Measurements from ENCODE around the gene TSTD1. TPM values are rescaled to one million over a fixed set of nuclear protein-coding genes. Genes with fewer than 3 reads are reported as not detected.
A peak's percentile ranks its signal among the peaks of the same experiment; 100 is the strongest.
"Not testable (repeated sequence)": the region's sequence is repeated elsewhere in the genome, so short reads cannot be mapped to it uniquely, and the experiment has no call there.

Gene TSTD1
- polyA plus RNA-seq, 4 donors, result 44.6 to 80.5 (median 47.9) TPM

DNA sequence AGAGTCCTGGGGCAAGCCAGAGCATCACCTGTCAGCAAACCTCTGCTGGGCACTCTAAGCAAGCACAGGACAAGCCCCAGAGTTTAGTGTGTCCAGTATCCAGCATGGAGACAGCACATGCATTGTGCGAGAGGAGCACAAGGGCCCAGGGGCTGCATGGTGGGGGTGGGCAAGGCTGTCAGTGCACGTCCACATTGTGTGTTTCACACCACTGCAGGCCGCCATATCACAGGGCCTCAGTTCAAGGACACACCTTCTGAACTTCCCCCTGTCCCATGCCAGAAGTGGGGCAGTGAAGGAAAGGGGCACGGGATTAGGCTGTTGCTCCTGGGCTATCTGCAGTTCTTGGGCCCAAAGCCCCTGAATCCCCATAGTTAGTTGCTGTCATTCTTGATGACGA is 782 bp upstream of the TSTD1 start:
- no peak for DNase-seq (ENCODE audit: low read depth in 4 of 4, low spot score in 3 of 4)

GRCh38 chr1:161039154-161039545 is 386 bp upstream of the TSTD1 start:
- DNase-seq (ENCODE audit: low read depth in 4 of 4, low spot score in 3 of 4), result no peak

DNA sequence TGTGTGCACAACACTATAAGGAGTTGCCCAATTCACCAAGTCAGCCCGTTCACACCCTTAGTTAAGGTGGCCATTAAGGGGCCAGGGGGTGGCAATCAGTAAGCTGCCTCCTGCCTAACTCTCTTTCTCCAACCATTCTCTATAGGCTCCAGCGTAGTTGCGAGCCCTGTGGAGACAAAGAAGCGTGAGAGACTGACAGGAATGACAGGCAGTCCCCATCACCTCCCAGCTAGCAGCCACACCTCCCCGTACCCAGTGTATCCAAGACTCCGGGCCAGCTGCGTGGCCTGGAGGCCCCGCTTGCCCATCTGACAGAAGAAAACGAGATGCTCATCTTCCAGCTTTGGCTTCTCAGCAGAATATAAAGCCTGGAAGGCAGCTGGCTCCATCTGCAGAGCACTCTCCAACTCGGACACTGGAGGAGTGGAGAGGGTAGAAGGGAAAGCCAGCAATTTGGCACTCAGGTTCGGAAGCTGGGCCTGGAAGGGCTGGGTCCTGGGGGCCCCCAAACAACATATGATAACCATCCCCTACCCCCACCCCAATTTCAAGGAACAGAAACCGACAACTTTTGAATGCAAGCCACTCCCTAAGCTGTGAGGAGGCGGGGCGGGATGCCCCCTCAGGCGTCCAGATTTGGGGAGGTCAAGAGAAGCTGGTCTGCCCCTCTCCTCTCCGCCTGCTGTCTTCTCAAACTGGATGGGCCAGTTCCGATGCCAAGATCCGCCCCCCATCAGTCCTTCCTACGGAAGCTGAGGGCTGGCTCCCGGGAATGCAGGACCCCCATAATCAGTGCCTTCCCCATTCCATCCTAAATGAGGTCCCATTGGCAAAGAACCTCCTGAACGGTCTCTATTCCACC is 872 bp downstream of the TSTD1 start:
- no peak for DNase-seq (ENCODE audit: low read depth in 4 of 4, low spot score in 3 of 4)

DNA sequence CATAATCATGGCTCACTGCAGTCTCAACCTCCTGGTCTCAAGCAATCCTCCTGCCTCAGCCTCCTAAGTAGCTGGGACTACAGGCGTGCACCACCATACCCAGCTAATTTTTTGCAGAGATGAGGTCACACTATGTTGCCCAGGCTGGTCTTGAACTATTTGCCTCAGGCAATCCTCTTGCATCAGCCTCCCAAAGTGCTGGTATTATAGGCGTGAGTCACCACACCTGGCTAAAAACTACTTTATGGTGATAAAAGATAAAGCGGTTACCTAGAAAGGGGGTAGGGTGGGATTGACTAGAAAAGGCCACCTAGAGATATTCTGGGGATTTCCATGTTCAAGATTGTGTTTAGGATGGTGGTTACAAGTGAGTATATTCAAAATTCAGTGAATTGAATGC is 5.0 kb downstream of the TSTD1 start:
- DNase-seq (ENCODE audit: low read depth in 4 of 4, low spot score in 3 of 4), result no peak

DNA sequence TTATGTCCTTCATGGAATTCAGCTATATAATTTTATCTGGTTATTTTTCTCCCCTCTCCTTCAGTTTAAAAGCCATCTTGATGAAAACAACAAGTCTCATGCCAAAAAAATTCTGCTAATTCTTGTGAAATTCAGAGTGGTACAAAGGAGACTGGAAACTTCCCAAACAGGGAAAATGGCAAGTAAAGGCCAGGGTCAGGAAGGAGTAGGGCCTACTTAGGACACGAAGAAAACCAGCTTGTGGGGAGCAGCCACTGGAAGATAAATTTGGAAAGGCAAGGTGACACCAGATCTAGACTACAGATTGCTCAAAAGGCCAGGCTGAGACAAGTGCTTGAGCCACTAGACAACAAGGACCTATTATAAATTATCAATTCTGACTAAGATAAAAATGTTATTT is 6.4 kb downstream of the TSTD1 start:
- DNase-seq (ENCODE audit: low read depth in 4 of 4, low spot score in 3 of 4), result no peak

DNA sequence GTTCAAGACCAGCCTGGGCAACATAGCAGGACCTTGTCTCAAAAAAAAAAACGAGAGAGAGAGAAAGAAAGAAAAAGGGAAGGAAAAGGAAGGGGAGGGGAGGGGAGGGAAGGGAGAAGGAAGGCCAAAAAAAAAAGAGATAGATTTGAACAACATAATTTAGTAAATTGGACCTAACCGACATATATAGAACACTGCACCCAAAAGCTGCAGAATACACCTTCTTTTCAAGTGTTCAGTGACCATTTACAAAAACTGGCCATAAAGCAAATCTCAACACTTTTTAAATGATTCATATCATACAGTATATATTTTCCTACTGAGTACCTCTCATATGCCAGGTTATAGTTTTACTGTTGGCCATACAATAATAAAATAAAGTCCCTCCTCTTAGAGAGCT is 6.9 kb downstream of the TSTD1 start:
- no peak for DNase-seq (ENCODE audit: low read depth in 4 of 4, low spot score in 3 of 4)

DNA sequence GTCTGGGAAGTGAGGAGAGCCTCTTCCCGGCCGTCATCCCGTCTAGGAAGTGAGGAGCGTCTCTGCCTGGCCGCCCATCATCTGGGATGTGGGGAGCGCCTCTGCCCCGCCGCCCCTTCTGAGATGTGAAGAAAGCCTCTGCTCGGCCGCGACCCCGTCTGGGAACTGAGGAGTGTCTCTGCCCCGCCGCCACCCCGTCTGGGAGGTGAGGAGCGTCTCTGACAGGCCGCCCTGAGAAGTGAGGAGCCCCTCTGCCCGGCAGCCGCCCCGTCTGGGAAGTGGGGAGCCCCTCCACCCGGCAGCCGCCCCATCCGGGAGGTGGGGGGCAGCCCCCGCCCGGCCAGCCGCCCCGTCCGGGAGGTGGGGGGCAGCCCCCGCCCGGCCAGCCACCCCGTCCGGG is 9.3 kb downstream of the TSTD1 start:
- DNase-seq (ENCODE audit: low read depth in 4 of 4, low spot score in 3 of 4), result not testable (repeated sequence)

- DNase-seq (ENCODE audit: low read depth in 4 of 4, low spot score in 3 of 4), result not testable (repeated sequence)
Measured at GRCh38 chr1:161026954-161027353, 11.8 kb downstream of the TSTD1 start.

GRCh38 chr1:161022432-161022831 is 16.3 kb downstream of the TSTD1 start:
- DNase-seq (ENCODE audit: low read depth in 4 of 4, low spot score in 3 of 4), result not testable (repeated sequence)

GRCh38 chr1:161021970-161022353 is 16.8 kb downstream of the TSTD1 start:
- no peak for DNase-seq (ENCODE audit: low read depth in 4 of 4, low spot score in 3 of 4)

GRCh38 chr1:161021165-161021969 is 17.4 kb downstream of the TSTD1 start:
- DNase-seq (ENCODE audit: low read depth in 4 of 4, low spot score in 3 of 4), result peak in 3 of 4 donors; percentile 71 to 82 (median 76)

DNA sequence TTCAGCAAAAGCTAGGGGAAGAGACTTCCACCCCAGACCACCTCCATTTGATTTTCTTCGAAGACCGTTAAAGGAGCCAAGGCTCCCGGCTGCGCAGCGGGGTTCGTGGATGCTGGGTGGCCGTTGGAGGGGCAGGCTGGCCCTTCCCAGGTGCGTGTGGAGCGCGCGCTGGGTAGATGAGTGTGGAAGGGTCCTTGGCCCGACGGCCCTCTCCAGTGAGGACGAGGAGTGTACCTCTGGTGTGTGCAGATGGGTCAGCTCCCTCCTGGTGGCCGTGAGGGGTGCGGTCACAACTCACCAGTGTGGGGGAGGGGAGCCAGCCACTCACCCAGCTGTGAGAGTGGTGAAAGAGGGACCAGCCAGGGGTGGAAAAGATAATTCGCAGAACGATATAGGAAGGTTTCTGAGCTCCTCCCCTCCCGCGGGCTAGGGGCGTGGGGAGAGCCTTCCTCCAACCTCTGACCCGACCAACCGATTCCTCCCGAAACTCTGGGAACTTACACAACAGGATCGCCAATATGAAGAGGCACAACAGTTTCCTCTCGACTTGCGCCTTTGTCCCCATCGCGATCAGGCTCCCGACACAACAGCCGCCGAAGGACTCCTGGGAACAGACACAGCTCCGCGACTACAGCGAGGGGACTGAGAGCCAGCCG is 18.1 kb downstream of the TSTD1 start, which contains the start of gene F11R:
TSS of gene F11R (minus strand) at position 644 of the 656 bp plus-strand sequence. CDS start at position 565, 79 bp downstream.
- no peak for DNase-seq (ENCODE audit: low read depth in 4 of 4, low spot score in 3 of 4)

DNA sequence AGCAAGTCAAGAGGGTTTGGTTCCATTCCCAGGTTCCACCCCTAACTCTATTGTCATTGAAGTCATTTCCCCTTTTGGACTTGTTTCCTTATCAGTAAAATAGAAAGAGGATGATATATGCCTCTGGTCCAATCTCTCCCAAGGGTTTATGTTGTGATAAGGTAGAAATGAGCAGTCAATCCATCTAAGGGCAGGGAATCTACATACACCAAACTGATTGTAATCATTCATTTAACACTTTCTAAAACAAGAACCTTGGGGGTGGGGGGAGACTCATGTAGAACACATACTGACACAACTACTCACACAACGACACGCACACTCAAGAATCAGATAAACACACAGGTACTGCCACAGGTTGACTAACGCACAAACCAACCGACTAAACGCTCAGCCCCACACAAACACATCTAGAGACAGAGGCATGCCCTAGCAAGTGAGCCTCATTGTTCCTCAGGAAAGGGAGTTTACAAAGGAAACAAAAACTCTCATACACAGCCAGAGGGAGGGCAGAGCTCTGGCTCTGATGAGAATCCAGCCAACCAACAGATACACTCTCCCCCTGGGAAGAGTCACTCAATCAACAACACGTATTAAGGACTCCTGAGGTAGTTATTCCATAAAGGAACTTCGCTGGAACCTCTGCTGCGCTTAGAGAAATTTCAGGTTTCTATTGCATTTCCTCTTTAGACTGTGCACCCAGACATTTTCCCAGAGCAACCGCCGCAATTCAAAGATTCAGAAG is 18.8 kb downstream of the TSTD1 start:
- no peak for DNase-seq (ENCODE audit: low read depth in 4 of 4, low spot score in 3 of 4)

DNA sequence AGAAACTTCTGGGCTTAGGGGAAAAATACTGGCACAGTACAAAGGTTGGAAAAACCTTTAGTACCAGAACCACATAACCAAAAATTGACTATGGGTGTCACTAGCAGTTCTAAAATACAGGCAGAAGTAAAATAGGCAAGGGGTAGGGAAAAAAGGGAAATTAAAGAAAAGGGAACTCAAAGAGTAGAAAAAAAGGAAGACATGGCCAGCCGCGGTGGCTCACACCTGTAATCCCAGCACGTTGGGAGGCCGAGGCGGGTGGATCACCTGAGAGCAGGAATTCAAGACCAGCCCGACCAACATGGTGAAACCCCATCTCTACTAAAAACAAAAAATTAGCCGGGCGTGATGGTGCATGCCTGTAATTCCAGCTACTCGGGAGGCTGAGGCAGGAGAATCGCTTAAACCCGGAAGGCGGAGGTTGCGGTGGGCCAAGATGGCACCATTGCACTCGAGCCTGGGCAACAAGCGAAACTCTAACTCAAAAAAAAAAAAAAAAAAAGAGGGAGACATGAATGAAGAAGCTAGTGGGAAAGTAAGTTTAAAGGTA is 19.6 kb downstream of the TSTD1 start:
- not testable (repeated sequence) for DNase-seq (ENCODE audit: low read depth in 4 of 4, low spot score in 3 of 4)

DNA sequence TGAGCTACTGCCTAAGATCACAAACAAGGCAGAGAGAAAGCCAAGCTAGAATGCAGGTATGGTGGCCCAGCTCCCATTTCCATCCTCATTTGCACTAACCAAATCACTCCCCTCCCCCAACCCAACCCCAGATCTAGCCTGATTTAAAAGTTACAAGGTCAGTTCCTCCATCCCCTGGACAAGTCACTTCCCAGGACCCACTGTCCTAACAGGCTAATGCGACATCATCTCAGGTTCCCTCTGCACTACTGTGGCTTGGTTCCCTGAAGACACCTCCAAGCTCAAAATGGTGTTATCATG is 20.2 kb downstream of the TSTD1 start:
- DNase-seq (ENCODE audit: low read depth in 4 of 4, low spot score in 3 of 4), result no peak

DNA sequence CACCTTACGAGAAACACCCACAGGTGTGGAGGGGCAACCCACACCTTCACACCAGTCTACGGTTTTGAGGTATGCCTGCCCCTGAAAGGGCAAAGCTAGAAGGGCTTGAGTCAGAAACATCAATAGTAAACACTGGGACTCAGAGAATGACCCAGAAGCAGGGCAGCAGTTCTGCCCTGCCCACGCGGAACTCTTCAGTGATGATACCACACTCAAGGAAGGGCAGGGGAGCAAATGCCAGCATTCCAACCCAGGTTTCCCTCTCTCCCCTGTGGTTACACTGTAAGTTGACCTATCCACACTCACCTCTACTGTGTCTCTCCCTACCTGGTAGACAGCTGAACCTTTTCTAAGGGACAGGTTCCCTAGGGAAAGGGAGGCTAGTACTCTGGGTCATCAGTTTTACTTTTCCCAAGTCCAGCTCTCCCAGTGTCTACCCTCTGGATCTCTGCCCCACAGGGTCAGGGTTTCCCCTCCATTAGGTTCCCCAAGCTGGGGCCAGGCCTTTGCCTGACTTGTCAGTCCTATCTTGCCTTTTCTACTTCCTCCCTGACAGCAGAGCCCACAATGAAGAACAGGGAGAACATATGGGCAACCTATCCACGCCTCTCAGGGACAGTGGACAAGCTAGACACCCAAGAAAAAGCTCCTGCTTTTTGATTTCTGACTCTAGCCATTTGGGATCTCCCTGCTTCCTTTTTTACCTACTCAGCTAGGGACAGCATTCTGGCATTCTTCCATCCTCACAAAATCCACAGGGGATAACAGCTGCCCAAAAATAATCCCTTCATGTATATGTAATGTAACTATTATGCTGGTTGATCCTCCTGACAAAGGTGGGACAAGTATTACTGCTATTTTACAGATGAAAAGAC is 20.8 kb downstream of the TSTD1 start:
- no peak for DNase-seq (ENCODE audit: low read depth in 4 of 4, low spot score in 3 of 4)

DNA sequence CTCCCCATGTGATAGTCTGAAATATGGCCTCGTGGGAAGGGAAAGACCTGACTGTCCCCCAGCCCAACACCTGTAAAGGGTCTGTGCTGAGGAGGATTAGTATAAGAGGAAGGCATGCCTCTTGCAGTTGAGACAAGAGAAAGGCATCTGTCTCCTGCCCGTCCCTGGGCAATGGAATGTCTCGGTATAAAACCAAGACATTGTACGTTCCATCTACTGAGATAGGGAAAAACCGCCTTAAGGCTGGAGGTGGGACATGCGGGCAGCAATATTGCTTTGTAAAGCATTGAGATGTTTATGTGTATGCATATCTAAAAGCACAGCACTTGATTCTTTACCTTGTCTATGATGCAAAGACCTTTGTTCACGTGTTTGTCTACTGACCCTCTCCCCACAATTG is 21.6 kb downstream of the TSTD1 start:
- DNase-seq (ENCODE audit: low read depth in 4 of 4, low spot score in 3 of 4), result not testable (repeated sequence)

DNA sequence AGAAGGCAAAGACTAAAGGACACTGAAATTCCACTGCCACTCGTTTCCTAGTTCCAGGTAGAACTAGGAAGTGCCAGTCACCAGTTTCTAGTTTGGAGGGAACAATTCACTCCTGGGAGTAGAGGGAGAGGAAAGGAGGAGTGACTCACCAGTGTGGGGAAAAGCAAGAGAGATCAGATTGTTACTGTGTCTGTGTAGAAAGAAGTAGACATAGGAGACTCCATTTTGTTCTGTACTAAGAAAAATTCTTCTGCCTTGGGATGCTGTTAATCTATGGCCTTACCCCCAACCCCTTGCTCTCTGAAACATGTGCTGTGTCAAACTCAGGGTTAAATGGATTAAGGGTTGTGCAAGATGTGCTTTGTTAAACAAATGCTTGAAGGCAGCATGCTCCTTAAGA is 22.1 kb downstream of the TSTD1 start:
- DNase-seq (ENCODE audit: low read depth in 4 of 4, low spot score in 3 of 4), result not testable (repeated sequence)

GRCh38 chr1:161013488-161014230 is 25.1 kb downstream of the TSTD1 start:
- DNase-seq (ENCODE audit: low read depth in 4 of 4, low spot score in 3 of 4), result peak in 1 of 4 donors; percentile 42
